Osteocyte (in vitro differentiated cells): ENCODE measurements around the gene ACVR1C. TPM values are rescaled to one million over a fixed set of nuclear protein-coding genes. Genes with fewer than 3 reads are reported as not detected.

Source experiments
- DNase-seq: peaks from one replicate; pipeline ENCODE4 v3.0.0; 2021; ENCODE audit warnings: mixed read lengths; ENCODE audit not compliant: unreplicated experiment; ENCODE audit errors: extremely low spot score
- H3K27ac Mint-ChIP-seq: one replicate; pipeline ENCODE4 v1.8.0; 2021; ENCODE audit warnings: mild to moderate bottlenecking, mixed read lengths; ENCODE audit not compliant: unreplicated experiment
- H3K27me3 Mint-ChIP-seq: one replicate; pipeline ENCODE4 v1.8.0; 2021; ENCODE audit warnings: mixed read lengths; ENCODE audit not compliant: unreplicated experiment
- H3K36me3 Mint-ChIP-seq: one replicate; pipeline ENCODE4 v1.8.0; 2021; ENCODE audit warnings: mixed read lengths; ENCODE audit not compliant: unreplicated experiment
- H3K4me1 Mint-ChIP-seq: one replicate; pipeline ENCODE4 v1.8.0; 2021; ENCODE audit warnings: mixed read lengths; ENCODE audit not compliant: unreplicated experiment
- H3K4me3 Mint-ChIP-seq: one replicate; pipeline ENCODE4 v1.8.0; 2021; ENCODE audit warnings: mild to moderate bottlenecking, moderate library complexity, mixed read lengths; ENCODE audit not compliant: unreplicated experiment
- H3K9me3 Mint-ChIP-seq: one replicate; pipeline ENCODE4 v1.8.0; 2021; ENCODE audit warnings: mixed read lengths; ENCODE audit not compliant: unreplicated experiment
- CTCF ChIP-seq: fragments of 200-600 bp; sonication (generic); IDR thresholded peaks from 2 replicates; pipeline ENCODE4 v1.5.0; 2021; ENCODE audit warnings: antibody characterized with exemption, mild to moderate bottlenecking, moderate library complexity
- total RNA-seq: library from RNA; stranded (reverse); gene quantifications from 2 replicates; pipeline ENCODE4 v1.2.1, GENCODE V29; 2021

Gene ACVR1C
- total RNA-seq, 1 donor from 2014 or later, result 0.08 TPM

- Mint-ChIP-seq H3K4me3 (no peak overlapping the region), H3K36me3 (no peaks in the 10 kb centered on the region), H3K9me3 (no peaks in the 10 kb centered on the region), H3K4me1 (no peaks in the 10 kb centered on the region), H3K27ac (no peak overlapping the region), H3K27me3 (peaks cover 83% of the 10 kb centered on the region)
- DNase-seq, result no peak
- no peak for TF ChIP-seq CTCF
Observed at GRCh38 chr2:157603198-157603597, 25.5 kb downstream of the ACVR1C start.

GRCh38 chr2:157601807-157602206, 26.9 kb downstream of the ACVR1C start:
- H3K4me3 Mint-ChIP-seq, result no peak overlapping the region
- H3K27me3 Mint-ChIP-seq, result peaks cover 79% of the 10 kb centered on the region
- no peak overlapping the region for H3K27ac Mint-ChIP-seq
- no peaks in the 10 kb centered on the region for H3K9me3 Mint-ChIP-seq
- no peak for DNase-seq
- H3K36me3 Mint-ChIP-seq, result no peaks in the 10 kb centered on the region
- no peaks in the 10 kb centered on the region for H3K4me1 Mint-ChIP-seq
- TF ChIP-seq CTCF, result no peak

- H3K27ac Mint-ChIP-seq, result no peak overlapping the region
- H3K9me3 Mint-ChIP-seq, result no peaks in the 10 kb centered on the region
- peaks cover 83% of the 10 kb centered on the region for H3K27me3 Mint-ChIP-seq
- no peaks in the 10 kb centered on the region for H3K36me3 Mint-ChIP-seq
- H3K4me1 Mint-ChIP-seq, result no peaks in the 10 kb centered on the region
- no peak overlapping the region for H3K4me3 Mint-ChIP-seq
- peak; percentile 65 for TF ChIP-seq CTCF
- no peak for DNase-seq
Observed at GRCh38 chr2:157596992-157597681, 31.5 kb downstream of the ACVR1C start.

GRCh38 chr2:157593411-157593810, 35.3 kb downstream of the ACVR1C start:
- DNase-seq, result no peak
- H3K27ac Mint-ChIP-seq, result no peak overlapping the region
- H3K4me3 Mint-ChIP-seq, result no peak overlapping the region
- no peaks in the 10 kb centered on the region for H3K36me3 Mint-ChIP-seq
- TF ChIP-seq CTCF, result no peak
- no peaks in the 10 kb centered on the region for H3K4me1 Mint-ChIP-seq
- no peaks in the 10 kb centered on the region for H3K9me3 Mint-ChIP-seq
- H3K27me3 Mint-ChIP-seq, result peaks cover 76% of the 10 kb centered on the region

GRCh38 chr2:157592948-157593347, 35.7 kb downstream of the ACVR1C start:
- peak; percentile 55 for TF ChIP-seq CTCF
- Mint-ChIP-seq H3K27ac (no peak overlapping the region), H3K36me3 (no peaks in the 10 kb centered on the region), H3K27me3 (peaks cover 76% of the 10 kb centered on the region), H3K4me3 (no peak overlapping the region), H3K9me3 (no peaks in the 10 kb centered on the region), H3K4me1 (no peaks in the 10 kb centered on the region)
- DNase-seq, result no peak
